PC-9 (cell line): Measurements from ENCODE around the gene CRIP1.

ENCODE experiments used
- EZH2 ChIP-seq: fragments of 200-600 bp; sonication (generic); IDR thresholded peaks from 2 replicates; pipeline ENCODE4 v1.8.0; 2017; ENCODE audit warnings: antibody characterized with exemption, low read depth
- TF ChIP-seq, protein P1 (sequence below): fragments of 200-600 bp; sonication (generic); conservative IDR thresholded peaks from 2 replicates; pipeline ENCODE4 v1.6.1; 2017; ENCODE audit warnings: mixed run types, antibody characterized with exemption, mild to moderate bottlenecking, moderate library complexity

DNA sequence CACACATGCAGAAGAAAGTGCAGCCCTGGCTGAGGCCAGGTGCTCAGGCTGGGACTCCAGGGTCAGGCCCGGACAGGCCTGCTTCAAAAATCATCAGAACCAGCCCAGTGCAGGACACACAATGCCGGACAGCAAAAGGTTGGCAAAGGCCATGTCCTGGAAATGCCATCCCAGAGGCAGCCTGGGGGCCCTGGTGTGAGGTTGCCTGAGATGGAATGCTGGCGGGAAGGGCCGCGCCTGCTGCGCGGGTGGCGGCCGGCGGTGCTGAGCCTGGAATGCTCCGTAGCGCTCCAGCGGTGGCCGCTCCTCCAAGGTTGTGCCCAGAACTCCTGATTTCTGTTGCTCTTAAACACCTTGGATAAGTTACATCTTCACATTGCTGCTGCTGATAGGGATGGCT is 33.7 kb upstream of the CRIP1 start:
- TF ChIP-seq, protein P1, sequence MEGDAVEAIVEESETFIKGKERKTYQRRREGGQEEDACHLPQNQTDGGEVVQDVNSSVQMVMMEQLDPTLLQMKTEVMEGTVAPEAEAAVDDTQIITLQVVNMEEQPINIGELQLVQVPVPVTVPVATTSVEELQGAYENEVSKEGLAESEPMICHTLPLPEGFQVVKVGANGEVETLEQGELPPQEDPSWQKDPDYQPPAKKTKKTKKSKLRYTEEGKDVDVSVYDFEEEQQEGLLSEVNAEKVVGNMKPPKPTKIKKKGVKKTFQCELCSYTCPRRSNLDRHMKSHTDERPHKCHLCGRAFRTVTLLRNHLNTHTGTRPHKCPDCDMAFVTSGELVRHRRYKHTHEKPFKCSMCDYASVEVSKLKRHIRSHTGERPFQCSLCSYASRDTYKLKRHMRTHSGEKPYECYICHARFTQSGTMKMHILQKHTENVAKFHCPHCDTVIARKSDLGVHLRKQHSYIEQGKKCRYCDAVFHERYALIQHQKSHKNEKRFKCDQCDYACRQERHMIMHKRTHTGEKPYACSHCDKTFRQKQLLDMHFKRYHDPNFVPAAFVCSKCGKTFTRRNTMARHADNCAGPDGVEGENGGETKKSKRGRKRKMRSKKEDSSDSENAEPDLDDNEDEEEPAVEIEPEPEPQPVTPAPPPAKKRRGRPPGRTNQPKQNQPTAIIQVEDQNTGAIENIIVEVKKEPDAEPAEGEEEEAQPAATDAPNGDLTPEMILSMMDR: no peak
- no peak for TF ChIP-seq EZH2
